ENCODE results near the gene PTPRN2.
"Not testable (repeated sequence)": the region's sequence is repeated elsewhere in the genome, so short reads cannot be mapped to it uniquely, and the experiment has no call there.

Gene PTPRN2

DNA sequence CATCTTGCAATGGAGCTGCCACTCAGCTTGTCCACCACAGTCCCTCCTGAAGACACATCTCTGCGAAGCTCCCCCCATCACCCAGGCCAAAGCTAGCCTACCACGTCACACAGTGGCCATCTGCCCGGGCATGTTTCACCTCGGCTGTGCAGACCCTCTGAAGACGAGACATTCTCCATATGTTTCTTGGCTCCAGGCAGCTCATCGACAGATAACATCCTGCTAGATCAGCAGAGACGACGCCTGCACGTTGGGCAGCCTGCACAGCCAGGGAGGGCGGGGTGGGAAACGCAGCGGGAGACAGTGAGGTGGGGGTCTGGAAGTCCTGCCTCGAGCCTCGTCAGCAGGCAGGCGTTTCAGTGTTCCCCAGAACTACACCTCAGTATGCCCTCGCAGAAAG, 53.0 kb downstream of the PTPRN2 start:
- no peak for DNase-seq (ENCODE audit: low read depth)
- TF ChIP-seq, protein P1, sequence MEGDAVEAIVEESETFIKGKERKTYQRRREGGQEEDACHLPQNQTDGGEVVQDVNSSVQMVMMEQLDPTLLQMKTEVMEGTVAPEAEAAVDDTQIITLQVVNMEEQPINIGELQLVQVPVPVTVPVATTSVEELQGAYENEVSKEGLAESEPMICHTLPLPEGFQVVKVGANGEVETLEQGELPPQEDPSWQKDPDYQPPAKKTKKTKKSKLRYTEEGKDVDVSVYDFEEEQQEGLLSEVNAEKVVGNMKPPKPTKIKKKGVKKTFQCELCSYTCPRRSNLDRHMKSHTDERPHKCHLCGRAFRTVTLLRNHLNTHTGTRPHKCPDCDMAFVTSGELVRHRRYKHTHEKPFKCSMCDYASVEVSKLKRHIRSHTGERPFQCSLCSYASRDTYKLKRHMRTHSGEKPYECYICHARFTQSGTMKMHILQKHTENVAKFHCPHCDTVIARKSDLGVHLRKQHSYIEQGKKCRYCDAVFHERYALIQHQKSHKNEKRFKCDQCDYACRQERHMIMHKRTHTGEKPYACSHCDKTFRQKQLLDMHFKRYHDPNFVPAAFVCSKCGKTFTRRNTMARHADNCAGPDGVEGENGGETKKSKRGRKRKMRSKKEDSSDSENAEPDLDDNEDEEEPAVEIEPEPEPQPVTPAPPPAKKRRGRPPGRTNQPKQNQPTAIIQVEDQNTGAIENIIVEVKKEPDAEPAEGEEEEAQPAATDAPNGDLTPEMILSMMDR (conservative IDR thresholded peaks at IDR 0.05; ENCODE audit: low read depth, low read length) = no peak
- H3K4me3 ChIP-seq (ENCODE audit: low read depth, low read length) = no peak overlapping the region

DNA sequence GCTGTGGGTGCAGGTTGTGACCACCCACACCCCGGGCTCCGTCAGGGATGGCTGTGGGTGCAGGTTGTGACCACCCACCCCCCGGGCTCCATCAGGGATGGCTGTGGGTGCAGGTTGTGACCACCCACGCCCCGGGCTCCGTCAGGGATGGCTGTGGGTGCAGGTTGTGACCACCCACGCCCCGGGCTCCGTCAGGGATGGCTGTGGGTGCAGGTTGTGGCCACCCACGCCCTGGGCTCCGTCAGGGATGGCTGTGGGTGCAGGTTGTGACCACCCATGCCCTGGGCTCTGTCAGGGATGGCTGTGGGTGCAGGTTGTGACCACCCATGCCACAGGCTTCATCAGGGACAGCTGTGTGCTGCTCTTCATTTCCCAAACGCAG, 53.5 kb downstream of the PTPRN2 start:
- DNase-seq (ENCODE audit: low read depth); H3K4me3 ChIP-seq (ENCODE audit: low read depth, low read length): not testable (repeated sequence)

DNA sequence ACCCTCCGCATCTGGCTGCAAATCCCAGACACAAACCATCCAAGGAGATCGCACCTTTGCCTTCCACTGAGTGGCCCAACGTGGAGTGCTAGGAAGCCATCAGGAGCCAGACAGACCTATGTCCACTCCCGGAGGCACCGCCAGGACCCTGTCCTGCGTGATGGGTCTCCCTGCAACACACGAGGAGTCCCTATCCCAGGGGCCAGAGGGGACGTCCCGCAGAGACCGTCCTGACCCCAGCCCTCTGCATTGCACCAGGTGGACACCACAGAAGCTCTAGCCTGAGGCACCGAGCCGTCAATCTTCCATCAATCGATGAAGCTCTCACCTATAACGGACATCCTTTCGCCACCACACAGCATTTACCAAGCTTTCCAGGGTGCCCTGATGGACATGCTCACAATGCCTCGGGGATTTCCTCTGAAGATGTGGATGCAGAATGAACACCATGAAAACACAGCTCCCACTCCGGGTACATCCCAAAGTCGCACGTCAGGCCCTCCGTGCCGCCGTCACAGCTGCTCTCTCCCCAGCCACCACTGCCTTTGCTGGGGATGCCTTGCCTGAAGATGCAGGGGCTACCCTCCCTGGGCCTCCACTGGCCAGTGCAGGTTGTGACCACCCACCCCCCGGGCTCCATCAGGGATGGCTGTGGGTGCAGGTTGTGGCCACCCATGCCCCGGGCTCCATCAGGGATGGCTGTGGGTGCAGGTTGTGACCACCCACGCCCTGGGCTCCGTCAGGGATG, 54.1 kb downstream of the PTPRN2 start:
- TF ChIP-seq, protein P1 (conservative IDR thresholded peaks at IDR 0.05; ENCODE audit: low read depth, low read length) = no peak
- DNase-seq (ENCODE audit: low read depth) = no peak
- H3K4me3 ChIP-seq (ENCODE audit: low read depth, low read length) = no peak overlapping the region

DNA sequence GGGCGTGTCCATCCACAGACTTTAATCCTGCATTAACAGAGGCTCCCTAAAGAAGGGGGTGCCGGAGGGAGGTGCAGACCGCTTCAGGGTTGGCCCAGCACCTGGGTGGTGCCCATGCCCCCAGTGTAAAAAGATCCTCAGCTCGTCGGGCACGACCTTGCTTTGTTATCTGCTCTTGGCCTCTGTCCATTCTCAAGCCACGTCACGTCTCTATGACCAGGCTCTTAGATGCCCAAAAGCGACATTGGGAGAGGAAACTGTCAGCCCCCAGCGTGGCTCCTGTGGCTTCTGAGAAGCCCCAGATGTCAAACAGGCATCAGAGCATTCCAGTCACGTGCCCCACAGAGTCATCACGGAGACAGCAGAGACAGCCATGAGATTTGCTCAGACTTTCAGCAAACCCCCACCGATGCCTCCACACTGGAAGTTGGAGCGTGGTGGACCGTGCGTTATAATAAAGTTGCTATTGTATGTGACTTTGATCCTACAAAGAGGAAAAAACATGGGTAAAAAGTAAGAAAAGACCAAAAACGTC, 55.5 kb downstream of the PTPRN2 start:
- TF ChIP-seq, protein P1 (conservative IDR thresholded peaks at IDR 0.05; ENCODE audit: low read depth, low read length) = no peak
- no peak overlapping the region for H3K4me3 ChIP-seq (ENCODE audit: low read depth, low read length)
- DNase-seq (ENCODE audit: low read depth) = no peak

DNA sequence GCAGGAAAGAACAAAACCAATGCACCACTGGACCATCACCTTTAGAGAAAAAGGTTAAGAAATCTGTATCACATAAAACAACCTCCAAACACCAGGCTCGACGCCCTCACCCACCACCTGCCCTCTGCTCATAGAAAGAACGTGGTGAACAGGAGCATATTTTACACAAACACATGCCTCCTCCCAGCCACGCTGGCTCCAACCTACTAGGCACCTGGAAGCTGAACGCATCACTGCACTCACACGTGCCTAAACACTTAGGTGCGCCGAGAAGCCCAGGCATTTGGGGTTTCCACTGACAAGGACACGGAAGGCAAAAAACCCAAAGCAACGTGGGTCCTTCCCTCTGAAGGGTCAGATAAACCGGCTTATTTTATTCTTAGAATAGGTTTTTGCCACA, 56.0 kb downstream of the PTPRN2 start:
- no peak for DNase-seq (ENCODE audit: low read depth)
- TF ChIP-seq, protein P1 (conservative IDR thresholded peaks at IDR 0.05; ENCODE audit: low read depth, low read length) = no peak
- H3K4me3 ChIP-seq (ENCODE audit: low read depth, low read length) = no peak overlapping the region

DNA sequence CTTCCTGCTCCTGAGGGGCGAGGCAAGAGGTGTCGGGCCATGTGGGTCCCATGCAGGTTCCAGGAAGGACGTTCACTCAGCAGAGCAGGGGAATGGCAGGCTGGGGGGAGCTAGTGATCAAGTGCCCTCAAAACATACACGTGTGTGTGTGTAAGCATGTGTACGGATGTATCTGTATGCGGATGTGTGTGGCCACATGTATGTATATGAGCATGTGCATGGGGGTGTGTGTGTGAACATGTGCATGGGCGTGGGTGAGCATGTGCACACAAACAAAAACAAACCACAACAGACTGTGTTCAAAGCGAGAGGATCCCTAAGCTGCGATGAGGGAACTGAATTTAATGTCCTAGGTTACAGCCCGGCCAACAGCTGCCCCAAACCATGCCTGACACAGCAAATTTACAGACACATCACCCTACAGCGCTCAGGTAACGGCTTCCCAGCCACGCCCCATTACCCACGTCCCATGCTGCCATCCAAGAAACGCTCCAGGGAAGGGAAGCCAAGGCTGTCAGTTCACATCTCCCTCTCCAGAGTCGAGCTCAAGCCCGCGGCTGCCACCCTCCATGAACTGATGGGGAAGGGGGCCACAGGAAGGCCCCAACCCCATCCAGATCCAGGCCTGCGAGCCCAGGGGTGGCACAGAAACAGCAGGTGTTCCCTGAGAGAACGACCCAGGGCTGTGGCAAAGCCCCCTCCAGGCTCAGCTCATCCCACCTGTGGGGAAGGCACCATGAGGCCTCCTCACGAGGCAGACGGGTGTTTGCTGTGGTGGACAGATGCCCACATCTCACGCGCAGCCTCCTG, 56.6 kb downstream of the PTPRN2 start:
- H3K4me3 ChIP-seq (ENCODE audit: low read depth, low read length) = no peak overlapping the region
- TF ChIP-seq, protein P1 (conservative IDR thresholded peaks at IDR 0.05; ENCODE audit: low read depth, low read length) = no peak
- DNase-seq (ENCODE audit: low read depth) = no peak

DNA sequence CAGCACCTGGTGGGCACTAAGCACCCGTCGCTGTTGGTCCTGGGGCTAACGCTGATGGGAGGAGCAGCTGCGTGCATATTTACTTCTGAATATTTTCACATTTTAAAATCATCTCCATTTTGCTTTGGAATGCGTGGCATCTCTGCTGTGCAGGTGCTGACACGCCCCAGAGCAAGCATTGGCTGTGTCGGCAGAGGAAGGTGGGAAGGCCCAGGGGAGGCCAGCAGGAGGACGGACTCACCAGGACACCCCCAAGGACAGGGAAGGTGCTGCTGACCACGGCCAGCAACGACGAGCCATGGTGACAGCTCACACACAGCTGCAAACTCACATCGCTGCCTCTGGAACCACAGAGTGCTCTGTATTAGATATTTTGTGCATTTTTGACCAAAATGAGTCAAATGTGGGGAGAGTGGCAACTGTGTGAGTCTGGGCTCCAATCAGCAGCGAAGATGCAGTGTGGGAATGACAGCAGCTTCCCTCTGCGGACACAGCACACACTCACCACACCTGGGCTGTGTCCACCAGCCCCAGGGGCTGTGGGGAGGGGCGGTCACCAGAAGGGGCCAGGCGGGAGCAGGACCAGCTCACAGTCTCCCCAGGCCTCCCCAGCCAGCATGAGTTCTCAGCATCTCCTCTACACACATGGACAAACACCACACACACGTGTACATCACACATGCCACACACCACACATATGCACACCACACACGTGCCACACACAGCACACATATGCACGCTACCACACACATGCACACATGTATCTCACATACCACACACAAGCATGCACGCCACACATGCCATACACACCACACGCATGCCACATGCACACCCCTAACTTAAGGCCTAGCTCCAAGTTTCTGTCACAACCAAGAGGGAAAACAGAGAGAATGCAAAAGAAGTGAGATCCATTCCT, 58.2 kb downstream of the PTPRN2 start:
- TF ChIP-seq, protein P1 (conservative IDR thresholded peaks at IDR 0.05; ENCODE audit: low read depth, low read length) = no peak
- DNase-seq (ENCODE audit: low read depth) = no peak
- H3K4me3 ChIP-seq (ENCODE audit: low read depth, low read length) = no peak overlapping the region

Measured in choroid plexus epithelial cell (primary cell).